IPS DF 6.9 (cell line): ENCODE results near the gene CEND1.

Experiments used
- DNase-seq: peaks from one replicate; pipeline ENCODE4 v3.0.0-alpha.2; 2013; ENCODE audit warnings: low read depth, low spot score
- H3K27ac ChIP-seq: one replicate; pipeline ENCODE4 v1.5.1; 2013; ENCODE audit warnings: low read length, control low read depth
- H3K27me3 ChIP-seq: 2 replicates; pipeline ENCODE4 v1.6.1; 2013; ENCODE audit warnings: mild to moderate bottlenecking, low read length; ENCODE audit not compliant: control insufficient read depth, insufficient read depth
- H3K36me3 ChIP-seq: 2 replicates; pipeline ENCODE4 v1.6.1; 2013; ENCODE audit warnings: low read length; ENCODE audit not compliant: control insufficient read depth, insufficient read depth
- H3K4me1 ChIP-seq: 2 replicates; pipeline ENCODE4 v1.6.1; 2013; ENCODE audit warnings: low read length; ENCODE audit not compliant: control insufficient read depth, insufficient read depth
- H3K4me3 ChIP-seq: 2 replicates; pipeline ENCODE4 v1.5.1; 2013; ENCODE audit warnings: mild to moderate bottlenecking, low read length
- H3K9me3 ChIP-seq: 2 replicates; pipeline ENCODE4 v1.6.1; 2013; ENCODE audit warnings: low read length, inconsistent platforms; ENCODE audit not compliant: control insufficient read depth, insufficient read depth
- WGBS: extraction: QIAGEN DNeasy Blood & Tissue Kit; methylation state at CpG from one replicate; pipeline ENCODE4 v1.1.7; 2013; ENCODE audit warnings: mixed read lengths, missing lambda C conversion rate; ENCODE audit not compliant: insufficient read length, insufficient coverage; 5-methylcytosine and 5-hydroxymethylcytosine counted together

CEND1 gene

GRCh38 chr11:827146-827896, 37.4 kb upstream of the CEND1 start:
- H3K36me3 ChIP-seq = peaks cover 9% of the 10 kb centered on the region; the same call in 1 of the 2 replicates
- peak overlapping the region; percentile 49; the same call in 1 of the 2 replicates for H3K4me3 ChIP-seq
- no CpG with 5 or more reads among the region's 66 CpGs for WGBS
- no peak overlapping the region for H3K27ac ChIP-seq
- H3K9me3 ChIP-seq = no peaks in the 10 kb centered on the region
- DNase-seq = no peak
- peaks cover 20% of the 10 kb centered on the region for H3K4me1 ChIP-seq
- H3K27me3 ChIP-seq = peaks cover 6% of the 10 kb centered on the region; the same call in 1 of the 2 replicates

GRCh38 chr11:826836-827145, 36.9 kb upstream of the CEND1 start:
- Histone ChIP-seq H3K4me1 (peaks cover 16% of the 10 kb centered on the region), H3K27ac (no peak overlapping the region), H3K9me3 (no peaks in the 10 kb centered on the region), H3K36me3 (peaks cover 9% of the 10 kb centered on the region; the same call in 1 of the 2 replicates), H3K4me3 (peak overlapping the region; percentile 49; the same call in 1 of the 2 replicates), H3K27me3 (peaks cover 4% of the 10 kb centered on the region; the same call in 1 of the 2 replicates)
- no CpG with 5 or more reads among the region's 22 CpGs for WGBS
- DNase-seq = no peak

- WGBS = no CpG with 5 or more reads among the region's 9 CpGs
- no peak overlapping the region for H3K4me3 ChIP-seq
- H3K27ac ChIP-seq = no peak overlapping the region
- 0 out of 2 replicates have a peak, but pooled peaks cover 1% of the 10 kb centered on the region for H3K27me3 ChIP-seq
- no peak for DNase-seq
- peaks cover 9% of the 10 kb centered on the region; the same call in 1 of the 2 replicates for H3K36me3 ChIP-seq
- peaks cover 16% of the 10 kb centered on the region for H3K4me1 ChIP-seq
- H3K9me3 ChIP-seq = no peaks in the 10 kb centered on the region
Observed at GRCh38 chr11:826227-826621, 36.3 kb upstream of the CEND1 start.

- no peak for DNase-seq
- no peak overlapping the region for H3K4me3 ChIP-seq
- no peaks in the 10 kb centered on the region for H3K27me3 ChIP-seq
- H3K36me3 ChIP-seq = peaks cover 11% of the 10 kb centered on the region; the same call in 1 of the 2 replicates
- H3K27ac ChIP-seq = no peak overlapping the region
- peaks cover 14% of the 10 kb centered on the region for H3K4me1 ChIP-seq
- WGBS = no CpG with 5 or more reads among the region's 12 CpGs
- no peaks in the 10 kb centered on the region for H3K9me3 ChIP-seq
Observed at GRCh38 chr11:825366-826226, 35.7 kb upstream of the CEND1 start.

- H3K4me1 ChIP-seq = peaks cover 15% of the 10 kb centered on the region
- no CpG with 5 or more reads among the region's 11 CpGs for WGBS
- no peak overlapping the region for H3K27ac ChIP-seq
- DNase-seq = no peak
- H3K9me3 ChIP-seq = no peaks in the 10 kb centered on the region
- no peaks in the 10 kb centered on the region for H3K27me3 ChIP-seq
- peaks cover 11% of the 10 kb centered on the region; the same call in 1 of the 2 replicates for H3K36me3 ChIP-seq
- no peak overlapping the region for H3K4me3 ChIP-seq
Observed at GRCh38 chr11:824942-825341, 35.1 kb upstream of the CEND1 start.

GRCh38 chr11:824292-824880, 34.5 kb upstream of the CEND1 start:
- DNase-seq = no peak
- Histone ChIP-seq H3K27ac (no peak overlapping the region), H3K4me1 (peaks cover 13% of the 10 kb centered on the region), H3K4me3 (no peak overlapping the region), H3K9me3 (no peaks in the 10 kb centered on the region), H3K36me3 (peaks cover 11% of the 10 kb centered on the region; the same call in 1 of the 2 replicates), H3K27me3 (no peaks in the 10 kb centered on the region)
- no CpG with 5 or more reads among the region's 59 CpGs for WGBS

- Histone ChIP-seq H3K27ac (no peak overlapping the region), H3K36me3 (peaks cover 11% of the 10 kb centered on the region; the same call in 1 of the 2 replicates), H3K9me3 (no peaks in the 10 kb centered on the region), H3K27me3 (no peaks in the 10 kb centered on the region), H3K4me3 (no peak overlapping the region), H3K4me1 (peaks cover 7% of the 10 kb centered on the region)
- WGBS = no CpG with 5 or more reads among the region's 53 CpGs
- DNase-seq = no peak
Observed at GRCh38 chr11:823441-824291, 33.8 kb upstream of the CEND1 start.

- no peak for DNase-seq
- no CpG with 5 or more reads among the region's 22 CpGs for WGBS
- Histone ChIP-seq H3K36me3 (peaks cover 11% of the 10 kb centered on the region; the same call in 1 of the 2 replicates), H3K27ac (no peak overlapping the region), H3K4me3 (no peak overlapping the region), H3K27me3 (no peaks in the 10 kb centered on the region), H3K9me3 (no peaks in the 10 kb centered on the region), H3K4me1 (peaks cover 3% of the 10 kb centered on the region; the same call in 1 of the 2 replicates)
Observed at GRCh38 chr11:821512-822371, 31.9 kb upstream of the CEND1 start.
